ENCODE data around the gene SH2D3C.

DNA sequence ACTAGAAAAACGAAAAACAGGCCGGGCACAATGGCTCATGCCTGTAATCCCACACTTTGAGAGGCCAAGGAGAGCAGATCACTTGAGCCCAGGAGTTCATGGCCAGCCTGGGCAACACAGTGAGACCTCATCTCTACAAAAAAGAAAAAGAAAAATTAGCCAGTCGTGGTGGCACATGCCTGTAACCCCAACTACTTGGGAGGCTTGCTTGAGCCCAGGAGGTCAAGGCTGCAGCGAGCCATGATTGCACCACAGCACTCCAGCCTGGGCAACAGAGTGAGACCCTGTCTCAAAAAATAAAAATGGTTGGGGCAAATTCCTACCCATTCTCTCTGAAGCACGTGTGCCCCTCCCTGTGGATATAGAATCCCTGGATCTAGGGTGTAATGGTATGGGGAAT lies 80.1 kb downstream of the SH2D3C start:
- TF ChIP-seq, protein P1, sequence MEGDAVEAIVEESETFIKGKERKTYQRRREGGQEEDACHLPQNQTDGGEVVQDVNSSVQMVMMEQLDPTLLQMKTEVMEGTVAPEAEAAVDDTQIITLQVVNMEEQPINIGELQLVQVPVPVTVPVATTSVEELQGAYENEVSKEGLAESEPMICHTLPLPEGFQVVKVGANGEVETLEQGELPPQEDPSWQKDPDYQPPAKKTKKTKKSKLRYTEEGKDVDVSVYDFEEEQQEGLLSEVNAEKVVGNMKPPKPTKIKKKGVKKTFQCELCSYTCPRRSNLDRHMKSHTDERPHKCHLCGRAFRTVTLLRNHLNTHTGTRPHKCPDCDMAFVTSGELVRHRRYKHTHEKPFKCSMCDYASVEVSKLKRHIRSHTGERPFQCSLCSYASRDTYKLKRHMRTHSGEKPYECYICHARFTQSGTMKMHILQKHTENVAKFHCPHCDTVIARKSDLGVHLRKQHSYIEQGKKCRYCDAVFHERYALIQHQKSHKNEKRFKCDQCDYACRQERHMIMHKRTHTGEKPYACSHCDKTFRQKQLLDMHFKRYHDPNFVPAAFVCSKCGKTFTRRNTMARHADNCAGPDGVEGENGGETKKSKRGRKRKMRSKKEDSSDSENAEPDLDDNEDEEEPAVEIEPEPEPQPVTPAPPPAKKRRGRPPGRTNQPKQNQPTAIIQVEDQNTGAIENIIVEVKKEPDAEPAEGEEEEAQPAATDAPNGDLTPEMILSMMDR (IDR thresholded peaks at IDR 0.05): no peak
- no peak for TF ChIP-seq POLR2AphosphoS5 (IDR thresholded peaks at IDR 0.05)
- TF ChIP-seq POLR2A (IDR thresholded peaks at IDR 0.05): no peak
- TF ChIP-seq EP300 (IDR thresholded peaks at IDR 0.05): no peak
